Panc1 (cell line): Measurements from ENCODE around the gene TSHR.

ENCODE experiments used
- CTCF ChIP-seq: fragments of 450-650 bp; IDR thresholded peaks from 2 replicates; pipeline ENCODE4 v1.5.1; 2017; ENCODE audit warnings: mild to moderate bottlenecking
- POLR2AphosphoS5 ChIP-seq: IDR thresholded peaks from 2 replicates; pipeline ENCODE4 v1.6.1; 2012; ENCODE audit warnings: mild to moderate bottlenecking, low read depth, low read length, moderate library complexity
- REST ChIP-seq, 2 experiments: IDR thresholded peaks; 2 replicates each; pipeline ENCODE4 v1.6.1; 2011 to 2012; ENCODE audit warnings: low read depth in 2 of 2, control low read depth in 1 of 2, low read length in 1 of 2, mild to moderate bottlenecking in 1 of 2, moderate library complexity in 1 of 2; ENCODE audit not compliant: insufficient read depth in 1 of 2
- TCF7L2 ChIP-seq: IDR thresholded peaks from 2 replicates; pipeline ENCODE4 v1.6.1; 2011; ENCODE audit warnings: mild to moderate bottlenecking, low read depth, low read length, inconsistent platforms

GRCh38 chr14:81091660-81092059 lies 136.2 kb downstream of the TSHR start:
- TF ChIP-seq CTCF, result no peak
- TF ChIP-seq POLR2AphosphoS5, result no peak
- no peak for TF ChIP-seq REST (IDR thresholded peaks at IDR 0.05; ENCODE audit: insufficient read depth in 1 of 2, low read depth in 2 of 2, low read length in 1 of 2)
- no peak for TF ChIP-seq TCF7L2
